ENCODE data around the gene ARPC2. TPM values are rescaled to one million over a fixed set of nuclear protein-coding genes. Genes with fewer than 3 reads are reported as not detected.

Gene ARPC2
- total and polyA plus RNA-seq, 10 of the 15 experiments (the other 5 are each of a cell fraction or from before 2014, with no cell fraction given), result 440 to 980 (median 709) TPM

DNA sequence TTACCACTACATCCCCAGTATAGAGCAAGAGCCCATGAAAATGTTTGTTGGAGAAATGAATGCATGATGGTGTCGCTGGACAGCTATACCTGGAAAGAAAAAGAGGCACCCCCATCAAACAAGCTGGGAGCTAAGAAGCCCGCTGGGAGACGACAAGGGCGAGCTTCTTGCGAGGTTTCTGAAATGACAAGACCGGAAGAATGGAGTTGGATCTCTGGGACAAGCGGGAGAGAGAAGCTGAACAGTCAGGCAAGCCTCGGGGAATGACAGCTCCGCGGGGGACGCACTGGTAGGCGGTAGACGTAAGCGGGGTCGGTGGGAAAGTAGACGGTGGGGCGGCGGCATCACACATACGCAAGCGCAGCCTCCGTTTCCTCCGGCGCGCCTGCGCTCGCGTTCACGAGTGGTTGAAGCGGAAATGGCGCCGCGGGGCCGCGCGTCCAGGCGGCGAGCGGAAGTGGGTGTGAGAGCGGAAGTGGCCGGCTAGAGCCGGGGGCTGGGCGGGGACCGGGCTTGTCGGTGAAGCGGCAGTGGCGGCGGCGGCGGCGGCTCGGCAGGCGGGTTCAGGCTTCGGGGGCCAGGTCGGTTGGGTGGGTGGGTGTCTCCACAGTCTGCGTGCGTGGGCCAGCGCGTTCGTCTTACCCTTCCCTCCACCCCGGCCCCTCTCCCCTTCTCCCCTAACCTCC, at the start of gene ARPC2 (continued):
- peak; percentile 22 for TF ChIP-seq RELA (IDR thresholded peaks at IDR 0.05; ENCODE audit: borderline replicate concordance, partially characterized antibody)
- TF ChIP-seq MEF2B (IDR thresholded peaks at IDR 0.05; ENCODE audit: partially characterized antibody, poor library complexity, severe bottlenecking), result peak; percentile 24
- TF ChIP-seq, protein P1, sequence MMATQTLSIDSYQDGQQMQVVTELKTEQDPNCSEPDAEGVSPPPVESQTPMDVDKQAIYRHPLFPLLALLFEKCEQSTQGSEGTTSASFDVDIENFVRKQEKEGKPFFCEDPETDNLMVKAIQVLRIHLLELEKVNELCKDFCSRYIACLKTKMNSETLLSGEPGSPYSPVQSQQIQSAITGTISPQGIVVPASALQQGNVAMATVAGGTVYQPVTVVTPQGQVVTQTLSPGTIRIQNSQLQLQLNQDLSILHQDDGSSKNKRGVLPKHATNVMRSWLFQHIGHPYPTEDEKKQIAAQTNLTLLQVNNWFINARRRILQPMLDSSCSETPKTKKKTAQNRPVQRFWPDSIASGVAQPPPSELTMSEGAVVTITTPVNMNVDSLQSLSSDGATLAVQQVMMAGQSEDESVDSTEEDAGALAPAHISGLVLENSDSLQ (IDR thresholded peaks at IDR 0.05), result peak; percentile 70
- TF ChIP-seq SIN3A (IDR thresholded peaks at IDR 0.05; ENCODE audit: low read depth, low read length), result peak; percentile 41; the same call in 1 of the 2 replicates
- peak; percentile 71 for TF ChIP-seq SMAD1 (IDR thresholded peaks at IDR 0.05; ENCODE audit: low read depth, partially characterized antibody)
- 0 out of 2 replicates have a peak, but pooled peaks have one; percentile 60 for TF ChIP-seq ZNF207 (IDR thresholded peaks at IDR 0.05; ENCODE audit: borderline replicate concordance)
- 0 out of 2 replicates have a peak, but pooled peaks have one; percentile 10 for TF ChIP-seq PML (IDR thresholded peaks at IDR 0.05; ENCODE audit: low read length)
- TF ChIP-seq, protein P2, sequence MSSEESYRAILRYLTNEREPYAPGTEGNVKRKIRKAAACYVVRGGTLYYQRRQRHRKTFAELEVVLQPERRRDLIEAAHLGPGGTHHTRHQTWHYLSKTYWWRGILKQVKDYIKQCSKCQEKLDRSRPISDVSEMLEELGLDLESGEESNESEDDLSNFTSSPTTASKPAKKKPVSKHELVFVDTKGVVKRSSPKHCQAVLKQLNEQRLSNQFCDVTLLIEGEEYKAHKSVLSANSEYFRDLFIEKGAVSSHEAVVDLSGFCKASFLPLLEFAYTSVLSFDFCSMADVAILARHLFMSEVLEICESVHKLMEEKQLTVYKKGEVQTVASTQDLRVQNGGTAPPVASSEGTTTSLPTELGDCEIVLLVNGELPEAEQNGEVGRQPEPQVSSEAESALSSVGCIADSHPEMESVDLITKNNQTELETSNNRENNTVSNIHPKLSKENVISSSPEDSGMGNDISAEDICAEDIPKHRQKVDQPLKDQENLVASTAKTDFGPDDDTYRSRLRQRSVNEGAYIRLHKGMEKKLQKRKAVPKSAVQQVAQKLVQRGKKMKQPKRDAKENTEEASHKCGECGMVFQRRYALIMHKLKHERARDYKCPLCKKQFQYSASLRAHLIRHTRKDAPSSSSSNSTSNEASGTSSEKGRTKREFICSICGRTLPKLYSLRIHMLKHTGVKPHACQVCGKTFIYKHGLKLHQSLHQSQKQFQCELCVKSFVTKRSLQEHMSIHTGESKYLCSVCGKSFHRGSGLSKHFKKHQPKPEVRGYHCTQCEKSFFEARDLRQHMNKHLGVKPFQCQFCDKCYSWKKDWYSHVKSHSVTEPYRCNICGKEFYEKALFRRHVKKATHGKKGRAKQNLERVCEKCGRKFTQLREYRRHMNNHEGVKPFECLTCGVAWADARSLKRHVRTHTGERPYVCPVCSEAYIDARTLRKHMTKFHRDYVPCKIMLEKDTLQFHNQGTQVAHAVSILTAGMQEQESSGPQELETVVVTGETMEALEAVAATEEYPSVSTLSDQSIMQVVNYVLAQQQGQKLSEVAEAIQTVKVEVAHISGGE (CRISPR knock-in tag; IDR thresholded peaks at IDR 0.05), result no peak
- TF ChIP-seq, protein P3, sequence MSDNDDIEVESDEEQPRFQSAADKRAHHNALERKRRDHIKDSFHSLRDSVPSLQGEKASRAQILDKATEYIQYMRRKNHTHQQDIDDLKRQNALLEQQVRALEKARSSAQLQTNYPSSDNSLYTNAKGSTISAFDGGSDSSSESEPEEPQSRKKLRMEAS (IDR thresholded peaks at IDR 0.05; ENCODE audit: low read depth, low read length), result peak; percentile 48; the same call in 1 of the 2 replicates
- TF ChIP-seq EGR1 (IDR thresholded peaks at IDR 0.05; ENCODE audit: borderline replicate concordance in 1 of 2, low read depth in 2 of 2, low read length in 2 of 2), result peak in 1 of 2 experiments; percentile 69; a peak in 2 of 3 replicates
- TF ChIP-seq, protein P4, sequence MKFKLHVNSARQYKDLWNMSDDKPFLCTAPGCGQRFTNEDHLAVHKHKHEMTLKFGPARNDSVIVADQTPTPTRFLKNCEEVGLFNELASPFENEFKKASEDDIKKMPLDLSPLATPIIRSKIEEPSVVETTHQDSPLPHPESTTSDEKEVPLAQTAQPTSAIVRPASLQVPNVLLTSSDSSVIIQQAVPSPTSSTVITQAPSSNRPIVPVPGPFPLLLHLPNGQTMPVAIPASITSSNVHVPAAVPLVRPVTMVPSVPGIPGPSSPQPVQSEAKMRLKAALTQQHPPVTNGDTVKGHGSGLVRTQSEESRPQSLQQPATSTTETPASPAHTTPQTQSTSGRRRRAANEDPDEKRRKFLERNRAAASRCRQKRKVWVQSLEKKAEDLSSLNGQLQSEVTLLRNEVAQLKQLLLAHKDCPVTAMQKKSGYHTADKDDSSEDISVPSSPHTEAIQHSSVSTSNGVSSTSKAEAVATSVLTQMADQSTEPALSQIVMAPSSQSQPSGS (IDR thresholded peaks at IDR 0.05; ENCODE audit: low read length), result no peak
- 0 out of 2 replicates have a peak, but pooled peaks have one; percentile 10 for TF ChIP-seq RCOR1 (conservative IDR thresholded peaks at IDR 0.05; ENCODE audit: low read depth, low read length)
- peak; percentile 95 for TF ChIP-seq IKZF1 (conservative IDR thresholded peaks at IDR 0.05)
- no peak for TF ChIP-seq CBX5 (IDR thresholded peaks at IDR 0.05; ENCODE audit: low read depth)
- no peak for TF ChIP-seq CBFB (IDR thresholded peaks at IDR 0.05; ENCODE audit: low read depth)
- TF ChIP-seq BRCA1 (IDR thresholded peaks at IDR 0.05; ENCODE audit: low read depth, low read length), result no peak
- TF ChIP-seq ZNF274 (IDR thresholded peaks at IDR 0.05; ENCODE audit: insufficient read depth, insufficient read length), result no peak
- TF ChIP-seq JUNB (IDR thresholded peaks at IDR 0.05), result no peak
- no peak for TF ChIP-seq BCL11A (IDR thresholded peaks at IDR 0.05; ENCODE audit: low read depth, low read length)
- TF ChIP-seq PAX8 (IDR thresholded peaks at IDR 0.05), result no peak
- peak; percentile 55; the same call in 1 of the 2 replicates for TF ChIP-seq TCF3 (IDR thresholded peaks at IDR 0.05; ENCODE audit: borderline replicate concordance, insufficient read depth, low read depth, low read length)
- peak; percentile 88 for TF ChIP-seq SPI1 (IDR thresholded peaks at IDR 0.05; ENCODE audit: borderline replicate concordance, insufficient read depth, low read depth, low read length)
- TF ChIP-seq POU2F2 (IDR thresholded peaks at IDR 0.05; ENCODE audit: borderline replicate concordance, low read depth, low read length), result peak; percentile 55; the same call in 1 of the 3 replicates
- TF ChIP-seq, protein P5, sequence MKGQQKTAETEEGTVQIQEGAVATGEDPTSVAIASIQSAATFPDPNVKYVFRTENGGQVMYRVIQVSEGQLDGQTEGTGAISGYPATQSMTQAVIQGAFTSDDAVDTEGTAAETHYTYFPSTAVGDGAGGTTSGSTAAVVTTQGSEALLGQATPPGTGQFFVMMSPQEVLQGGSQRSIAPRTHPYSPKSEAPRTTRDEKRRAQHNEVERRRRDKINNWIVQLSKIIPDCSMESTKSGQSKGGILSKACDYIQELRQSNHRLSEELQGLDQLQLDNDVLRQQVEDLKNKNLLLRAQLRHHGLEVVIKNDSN (IDR thresholded peaks at IDR 0.05; ENCODE audit: borderline replicate concordance, extremely low read length, insufficient read depth, low read depth, low read length), result no peak

Measured in GM12878 (cell line).